ENCODE measurements around the gene D2HGDH. TPM values are rescaled to one million over a fixed set of nuclear protein-coding genes. Genes with fewer than 3 reads are reported as not detected.
"Not testable (repeated sequence)": the region's sequence is repeated elsewhere in the genome, so short reads cannot be mapped to it uniquely, and the experiment has no call there.

The D2HGDH gene
- total RNA-seq, 4 donors from 2014 or later, result 5.3 to 54.4 (median 13.7) TPM

DNA sequence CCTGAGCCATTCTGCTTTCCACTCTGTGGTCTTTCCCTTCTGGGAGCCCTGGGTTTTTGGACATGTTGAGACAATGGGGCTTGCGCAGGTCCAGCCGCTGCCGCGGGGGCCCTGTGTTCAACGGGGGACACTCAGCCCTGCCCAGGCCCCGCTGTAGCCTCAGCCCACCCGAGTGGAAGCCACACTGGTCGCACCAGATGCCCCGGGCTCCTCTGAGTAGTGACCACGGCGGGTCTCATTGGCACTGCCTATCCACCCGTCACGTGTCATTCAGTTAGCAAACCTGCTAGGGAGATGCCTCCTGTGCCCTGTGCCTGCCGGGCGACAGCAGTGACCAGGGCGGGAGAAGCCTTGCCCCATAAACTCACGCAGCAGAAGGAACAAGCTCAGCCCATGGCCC, 19.1 kb downstream of the D2HGDH start:
- no peak for DNase-seq
- TF ChIP-seq, protein P1, sequence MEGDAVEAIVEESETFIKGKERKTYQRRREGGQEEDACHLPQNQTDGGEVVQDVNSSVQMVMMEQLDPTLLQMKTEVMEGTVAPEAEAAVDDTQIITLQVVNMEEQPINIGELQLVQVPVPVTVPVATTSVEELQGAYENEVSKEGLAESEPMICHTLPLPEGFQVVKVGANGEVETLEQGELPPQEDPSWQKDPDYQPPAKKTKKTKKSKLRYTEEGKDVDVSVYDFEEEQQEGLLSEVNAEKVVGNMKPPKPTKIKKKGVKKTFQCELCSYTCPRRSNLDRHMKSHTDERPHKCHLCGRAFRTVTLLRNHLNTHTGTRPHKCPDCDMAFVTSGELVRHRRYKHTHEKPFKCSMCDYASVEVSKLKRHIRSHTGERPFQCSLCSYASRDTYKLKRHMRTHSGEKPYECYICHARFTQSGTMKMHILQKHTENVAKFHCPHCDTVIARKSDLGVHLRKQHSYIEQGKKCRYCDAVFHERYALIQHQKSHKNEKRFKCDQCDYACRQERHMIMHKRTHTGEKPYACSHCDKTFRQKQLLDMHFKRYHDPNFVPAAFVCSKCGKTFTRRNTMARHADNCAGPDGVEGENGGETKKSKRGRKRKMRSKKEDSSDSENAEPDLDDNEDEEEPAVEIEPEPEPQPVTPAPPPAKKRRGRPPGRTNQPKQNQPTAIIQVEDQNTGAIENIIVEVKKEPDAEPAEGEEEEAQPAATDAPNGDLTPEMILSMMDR (IDR thresholded peaks at IDR 0.05), result no peak
- no peak for TF ChIP-seq POLR2A (IDR thresholded peaks at IDR 0.05)
- no peaks in the 10 kb centered on the region for H3K4me1 ChIP-seq
- H3K36me3 ChIP-seq, result no peaks in the 10 kb centered on the region
- H3K27ac ChIP-seq, result no peak overlapping the region
- no peaks in the 10 kb centered on the region for H3K9me3 ChIP-seq
- no peaks in the 10 kb centered on the region for H3K27me3 ChIP-seq
- intact Hi-C loops (cut with DNase I; ENCODE audit: low total_unique reads), result no loop called here
- H3K4me3 ChIP-seq, result no peak overlapping the region

DNA sequence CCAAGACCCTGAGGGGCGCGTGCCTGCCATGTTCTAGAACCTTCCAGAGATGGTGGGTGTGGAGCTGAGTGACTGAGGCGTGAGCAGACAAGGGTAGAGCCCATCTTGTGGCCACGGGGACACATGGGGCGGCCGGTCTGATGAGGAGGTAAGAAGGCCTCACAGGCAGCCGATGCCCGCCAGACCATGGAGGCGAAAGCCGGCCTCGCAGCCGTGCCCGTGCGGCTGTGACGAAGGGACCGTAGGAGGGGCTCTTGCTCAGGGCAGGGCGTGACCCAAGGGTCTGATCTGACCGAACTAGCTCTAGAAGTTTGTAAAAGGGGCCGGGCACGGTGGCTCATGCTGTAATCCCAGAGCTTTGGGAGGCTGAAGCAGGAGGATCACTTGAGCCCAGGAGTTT, 19.6 kb downstream of the D2HGDH start:
- Histone ChIP-seq H3K27ac (no peak overlapping the region), H3K4me3 (no peak overlapping the region), H3K4me1 (no peaks in the 10 kb centered on the region), H3K27me3 (no peaks in the 10 kb centered on the region), H3K36me3 (no peaks in the 10 kb centered on the region), H3K9me3 (no peaks in the 10 kb centered on the region)
- intact Hi-C loops (cut with DNase I; ENCODE audit: low total_unique reads), result no loop called here
- TF ChIP-seq POLR2A (IDR thresholded peaks at IDR 0.05), result no peak
- TF ChIP-seq, protein P1 (IDR thresholded peaks at IDR 0.05), result no peak
- DNase-seq, result no peak

DNA sequence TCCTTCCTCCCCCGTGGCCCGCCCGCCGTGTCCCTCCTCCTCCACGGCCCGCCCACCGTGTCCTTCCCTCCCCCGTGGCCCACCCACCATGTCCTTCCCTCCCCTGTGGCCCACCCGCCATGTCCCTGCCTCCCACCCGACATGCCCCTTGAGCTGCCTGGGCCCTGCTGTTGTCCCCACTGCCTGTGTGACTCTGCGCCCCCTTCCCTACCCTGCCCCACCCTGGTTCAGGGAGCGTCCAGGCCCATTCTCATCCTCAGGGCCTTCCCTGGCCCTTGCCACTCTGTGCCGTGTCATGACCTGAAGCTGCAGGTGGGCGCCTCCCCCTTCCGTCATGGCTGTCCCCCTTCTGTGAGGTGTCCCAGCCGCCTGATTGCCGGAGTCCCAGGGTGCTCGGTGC, 20.7 kb downstream of the D2HGDH start:
- DNase-seq, result no peak
- Histone ChIP-seq H3K36me3 (no peaks in the 10 kb centered on the region), H3K27me3 (no peaks in the 10 kb centered on the region), H3K9me3 (no peaks in the 10 kb centered on the region), H3K4me1 (no peaks in the 10 kb centered on the region), H3K4me3 (no peak overlapping the region), H3K27ac (no peak overlapping the region)
- TF ChIP-seq POLR2A (IDR thresholded peaks at IDR 0.05), result no peak
- TF ChIP-seq, protein P1 (IDR thresholded peaks at IDR 0.05), result no peak
- intact Hi-C loops (cut with DNase I; ENCODE audit: low total_unique reads), result no loop called here

DNA sequence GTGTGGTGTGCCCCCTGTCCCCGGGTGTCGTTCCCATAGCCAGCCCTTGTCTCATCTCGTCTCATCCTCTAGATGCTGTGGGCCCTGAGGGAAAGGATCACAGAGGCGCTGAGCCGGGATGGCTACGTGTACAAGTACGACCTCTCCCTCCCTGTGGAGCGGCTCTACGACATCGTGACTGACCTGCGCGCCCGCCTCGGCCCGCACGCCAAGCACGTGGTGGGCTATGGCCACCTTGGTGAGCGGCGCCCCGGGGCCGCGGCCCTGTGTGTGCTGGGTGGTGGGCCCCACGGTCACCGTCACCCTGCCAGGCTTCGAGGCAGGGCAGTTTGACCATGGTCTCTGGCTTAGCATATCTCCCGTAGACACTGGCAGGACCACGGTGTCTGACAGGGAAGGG, 21.3 kb downstream of the D2HGDH start:
- Histone ChIP-seq H3K27me3 (no peaks in the 10 kb centered on the region), H3K4me1 (no peaks in the 10 kb centered on the region), H3K36me3 (no peaks in the 10 kb centered on the region), H3K4me3 (no peak overlapping the region), H3K9me3 (no peaks in the 10 kb centered on the region), H3K27ac (no peak overlapping the region)
- intact Hi-C loops (cut with DNase I; ENCODE audit: low total_unique reads), result no loop called here
- no peak for DNase-seq
- no peak for TF ChIP-seq POLR2A (IDR thresholded peaks at IDR 0.05)
- TF ChIP-seq, protein P1 (IDR thresholded peaks at IDR 0.05), result no peak

DNA sequence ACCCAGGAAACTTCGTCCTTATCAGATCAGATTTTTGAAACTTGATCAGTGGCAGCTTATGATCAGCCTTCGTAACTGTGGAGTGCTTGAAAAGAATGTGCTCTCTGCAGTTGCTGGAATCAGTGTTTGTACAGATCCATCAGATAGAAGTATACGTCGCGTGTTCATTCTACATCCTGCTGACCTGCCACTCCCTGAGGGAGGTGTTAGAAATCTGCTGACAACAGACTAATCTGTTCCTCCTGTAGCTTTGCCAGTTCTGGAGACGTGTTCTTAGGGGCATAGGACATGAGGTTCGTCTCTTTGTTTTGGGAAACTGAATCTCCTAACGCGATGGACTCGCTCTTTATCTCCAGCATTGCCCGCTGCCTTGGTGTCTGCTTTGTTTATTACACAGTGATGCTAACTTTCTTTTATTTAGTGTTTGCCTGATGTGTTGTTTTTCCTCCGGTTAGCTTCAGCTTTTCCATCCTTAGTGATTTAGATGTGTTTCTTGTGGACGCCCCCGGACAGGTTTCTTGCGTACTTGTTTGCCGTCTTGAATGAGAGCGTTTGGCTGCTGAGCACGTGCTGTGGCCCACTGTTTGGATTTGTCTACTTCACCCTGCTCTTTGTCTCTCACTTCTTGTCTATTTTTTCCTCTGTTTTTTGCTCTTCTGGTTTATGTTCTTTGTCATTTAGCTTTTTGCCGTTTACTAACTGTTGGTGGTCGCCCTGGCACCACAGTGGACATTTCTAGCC, 24.8 kb downstream of the D2HGDH start:
- intact Hi-C loops (cut with DNase I; ENCODE audit: low total_unique reads), result no loop called here
- Histone ChIP-seq H3K27ac (no peak overlapping the region), H3K27me3 (no peaks in the 10 kb centered on the region), H3K9me3 (no peaks in the 10 kb centered on the region), H3K4me3 (no peak overlapping the region), H3K4me1 (no peaks in the 10 kb centered on the region), H3K36me3 (no peaks in the 10 kb centered on the region)
- TF ChIP-seq POLR2A (IDR thresholded peaks at IDR 0.05), result no peak
- TF ChIP-seq, protein P1 (IDR thresholded peaks at IDR 0.05), result no peak
- no peak for DNase-seq

DNA sequence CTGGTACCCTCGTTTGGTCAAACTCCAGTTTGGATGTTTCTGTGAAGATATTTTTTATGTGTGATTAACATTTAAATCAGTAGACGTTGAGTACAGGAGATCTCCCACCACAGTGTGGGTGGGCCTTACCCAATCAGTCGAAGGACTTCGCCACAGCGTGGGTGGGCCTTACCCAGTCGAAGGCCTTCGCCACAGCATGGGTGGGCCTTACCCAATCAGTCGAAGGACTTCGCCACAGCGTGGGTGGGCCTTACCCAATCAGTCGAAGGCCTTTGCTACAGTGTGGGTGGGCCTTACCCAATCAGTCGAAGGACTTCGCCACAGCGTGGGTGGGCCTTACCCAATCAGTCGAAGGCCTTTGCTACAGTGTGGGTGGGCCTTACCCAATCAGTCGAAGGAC, 25.5 kb downstream of the D2HGDH start:
- H3K4me1 ChIP-seq; H3K36me3 ChIP-seq; H3K27ac ChIP-seq; H3K4me3 ChIP-seq; H3K9me3 ChIP-seq; H3K27me3 ChIP-seq; intact Hi-C loops (cut with DNase I; ENCODE audit: low total_unique reads); DNase-seq: not testable (repeated sequence)

Data from uterus (tissue), 4 donors.